Measurements from ENCODE around the gene PSPC1. TPM values are rescaled to one million over a fixed set of nuclear protein-coding genes. Genes with fewer than 3 reads are reported as not detected.

The PSPC1 gene
- total RNA-seq, 1 experiment from 2014 or later: 34.1 TPM

- no peak for DNase-seq (ENCODE audit: extremely low read depth, low read depth)
Observed at GRCh38 chr13:19674898-19675297, 107.8 kb downstream of the PSPC1 start.

GRCh38 chr13:19673473-19674430, 109.0 kb downstream of the PSPC1 start:
- DNase-seq (ENCODE audit: extremely low read depth, low read depth): no peak

GRCh38 chr13:19672990-19673389, 109.8 kb downstream of the PSPC1 start:
- no peak for DNase-seq (ENCODE audit: extremely low read depth, low read depth)

- DNase-seq (ENCODE audit: extremely low read depth, low read depth): no peak
Observed at GRCh38 chr13:19670147-19670546, 112.6 kb downstream of the PSPC1 start.

- no peak for DNase-seq (ENCODE audit: extremely low read depth, low read depth)
Observed at GRCh38 chr13:19668778-19669177, 114.0 kb downstream of the PSPC1 start.

- DNase-seq (ENCODE audit: extremely low read depth, low read depth): no peak
Observed at GRCh38 chr13:19665427-19665859, 117.3 kb downstream of the PSPC1 start.

GRCh38 chr13:19664481-19665230, 118.1 kb downstream of the PSPC1 start:
- DNase-seq (ENCODE audit: extremely low read depth, low read depth): no peak

GRCh38 chr13:19663416-19663979, 119.2 kb downstream of the PSPC1 start:
- no peak for DNase-seq (ENCODE audit: extremely low read depth, low read depth)

GRCh38 chr13:19661561-19661960, 121.2 kb downstream of the PSPC1 start:
- DNase-seq (ENCODE audit: extremely low read depth, low read depth): no peak

GRCh38 chr13:19661126-19661525, 121.6 kb downstream of the PSPC1 start:
- DNase-seq (ENCODE audit: extremely low read depth, low read depth): no peak

GRCh38 chr13:19658831-19659230, 123.9 kb downstream of the PSPC1 start:
- DNase-seq (ENCODE audit: extremely low read depth, low read depth): no peak

- DNase-seq (ENCODE audit: extremely low read depth, low read depth): no peak
Observed at GRCh38 chr13:19657872-19658591, 124.7 kb downstream of the PSPC1 start.

Small RNA genes lying within 50 kb of the gene (small RNA-seq; reads per million reads assigned to genes)
- 0.02 to 2.8 reads per million in 2 experiments for gene RN7SL166P

Other genes starting within 250 kb of the PSPC1 start
- gene TPTE2, start 221.4 kb downstream of the PSPC1 start, total RNA-seq (2014; rRNA removed; shearing (Covaris generic)): not detected in 2 replicates
- gene MPHOSPH8, start 149.3 kb downstream of the PSPC1 start, total RNA-seq (2014; rRNA removed; shearing (Covaris generic)): 10.4 and 13.2 TPM in 2 replicates
- gene ZMYM5, start 80.7 kb upstream of the PSPC1 start, total RNA-seq (2014; rRNA removed; shearing (Covaris generic)): 11.6 and 13.5 TPM in 2 replicates
- gene ZMYM2, start 175.8 kb upstream of the PSPC1 start, total RNA-seq (2014; rRNA removed; shearing (Covaris generic)): 56.5 and 61.1 TPM in 2 replicates